Activated effector memory CD4-positive, alpha-beta T cell treated with Interleukin-2 at 50 U/mL for 16 hours (primary cell): ENCODE measurements around the gene TSPY2.
"Not testable (repeated sequence)": the region's sequence is repeated elsewhere in the genome, so short reads cannot be mapped to it uniquely, and the experiment has no call there.

Source experiments
- DNase-seq: peaks from one replicate; pipeline ENCODE4 v3.0.0-alpha.2; 2020

The TSPY2 gene

DNA sequence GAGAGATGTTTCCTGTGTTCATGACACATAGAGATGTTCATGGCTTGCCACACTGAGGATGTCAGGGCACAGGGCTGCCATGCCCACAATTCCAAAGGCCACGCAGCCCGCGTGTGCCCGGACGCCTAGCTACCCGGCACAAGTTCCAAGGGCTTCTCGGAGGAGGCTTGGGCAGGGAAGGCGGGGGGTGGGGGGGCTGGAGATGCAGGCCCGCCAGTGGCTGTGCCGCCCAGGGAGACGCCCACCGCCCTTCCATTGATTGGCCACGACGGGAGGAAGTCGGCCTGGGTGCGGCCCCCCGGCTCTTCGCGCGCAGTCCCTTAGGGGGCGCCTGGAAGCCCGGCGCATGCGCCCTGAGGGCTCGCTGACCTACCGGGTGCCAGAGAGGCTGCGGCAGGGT, at the start of gene TSPY2:
TSS of gene TSPY2 (plus strand) at position 301 of the 400 bp plus-strand sequence. CDS start at position 347, 46 bp downstream.
- DNase-seq: not testable (repeated sequence)

DNA sequence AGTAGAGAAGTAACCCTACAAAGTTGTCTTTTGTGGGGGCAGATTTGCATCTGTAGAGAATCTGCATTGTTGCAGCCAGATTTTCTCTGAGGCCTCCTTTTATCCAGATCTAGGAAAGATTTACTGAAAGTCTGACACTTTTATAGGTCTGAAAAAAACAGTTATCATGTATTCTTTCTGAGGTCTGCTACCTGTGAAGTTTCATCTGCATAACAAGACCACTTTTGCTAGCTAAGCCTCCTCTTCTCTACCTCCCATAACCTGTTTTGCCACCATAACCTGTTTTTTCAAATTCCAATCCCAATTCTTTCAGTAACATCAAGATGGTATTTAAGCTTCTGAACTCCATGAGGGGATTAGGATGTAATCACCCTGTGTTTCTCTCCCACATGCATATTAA, 36.5 kb upstream of the TSPY2 start:
- DNase-seq: not testable (repeated sequence)

GRCh38 chrY:6217045-6217444, 29.0 kb upstream of the TSPY2 start:
- DNase-seq: not testable (repeated sequence)

DNA sequence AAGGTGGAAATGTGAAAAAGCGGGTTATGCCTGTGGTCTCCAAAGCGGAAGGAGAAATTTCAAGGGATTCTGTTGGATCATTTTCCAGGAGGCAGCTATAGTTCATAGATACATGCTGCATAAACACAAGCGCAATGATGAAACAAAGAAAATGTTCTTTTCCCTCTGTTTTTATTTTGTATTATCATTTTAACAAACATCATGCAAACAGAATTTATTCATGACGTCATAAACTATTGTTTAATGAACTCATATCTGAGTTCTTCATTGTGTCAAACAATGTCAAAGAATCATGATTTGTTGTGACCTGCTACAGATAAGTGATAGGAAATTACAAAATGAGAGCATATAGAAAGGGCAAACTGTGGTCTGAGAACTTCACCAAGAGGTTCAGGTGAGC, 23.8 kb downstream of the TSPY2 start:
- DNase-seq: not testable (repeated sequence)
